Measurements from ENCODE around the gene KIRREL3. TPM values are rescaled to one million over a fixed set of nuclear protein-coding genes. Genes with fewer than 3 reads are reported as not detected.

Gene KIRREL3
- polyA plus RNA-seq, 1 experiment, result 2.3 TPM

DNA sequence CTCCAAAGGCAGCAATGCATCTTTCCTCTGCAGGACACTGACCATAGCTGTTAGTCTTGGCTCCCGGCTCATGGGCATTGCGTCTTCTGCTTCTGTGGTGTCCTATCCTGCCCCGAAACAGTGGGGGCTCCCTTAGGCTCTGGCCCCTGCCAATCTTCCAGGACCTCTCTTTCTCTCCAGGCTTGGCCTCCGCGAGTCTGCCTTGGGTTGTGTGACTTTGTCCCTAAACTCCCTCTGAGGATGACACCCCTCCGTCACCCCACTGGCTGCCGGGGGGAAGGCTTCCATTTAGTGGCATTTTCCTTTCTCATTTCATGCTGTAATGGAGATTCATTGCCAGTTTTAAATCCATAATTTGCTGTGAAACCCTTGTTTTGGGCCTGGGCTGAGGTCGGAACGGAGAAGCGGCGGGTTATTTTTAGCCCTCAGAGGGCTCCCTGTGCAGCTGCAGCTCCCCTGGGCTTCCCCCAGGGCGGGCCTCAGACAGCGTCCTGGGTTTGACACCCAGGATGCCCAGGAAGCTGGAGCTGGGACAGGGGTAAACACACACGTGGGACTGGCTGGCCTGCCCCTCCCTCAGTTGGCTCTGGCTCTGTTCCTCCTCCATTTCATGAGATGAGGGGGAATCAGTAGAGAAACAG is 489.0 kb downstream of the KIRREL3 start:
- POLR2A ChIA-PET, result no interaction called here
- no peak for TF ChIP-seq CTCF (IDR thresholded peaks at IDR 0.05; ENCODE audit: low read depth, low read length)
- Histone ChIP-seq H3K9me3 (ENCODE audit: control insufficient read depth, insufficient read depth, low read length) (no peaks in the 10 kb centered on the region; the same call in none of the 2 replicates), H3K4me3 (ENCODE audit: low read depth, low read length) (no peak overlapping the region), H3K27me3 (ENCODE audit: control insufficient read depth, insufficient read depth, low read length) (no peaks in the 10 kb centered on the region), H3K27ac (ENCODE audit: low read depth, low read length) (no peak overlapping the region)
- no peak for DNase-seq (ENCODE audit: low read depth, low spot score)
- CTCF ChIA-PET, result interaction anchor here (1.8 kb wide), 1 partner anchor 31 kb away, joined by 8 read pairs; no protein-coding TSS in a partner anchor

GRCh38 chr11:126510621-126511370 is 489.8 kb downstream of the KIRREL3 start:
- ChIA-PET CTCF (interaction anchor here (1.8 kb wide), 1 partner anchor 30 kb away, joined by 8 read pairs; no protein-coding TSS in a partner anchor), POLR2A (no interaction called here)
- no peak overlapping the region for H3K27ac ChIP-seq (ENCODE audit: low read depth, low read length)
- DNase-seq (ENCODE audit: low read depth, low spot score), result no peak
- H3K4me3 ChIP-seq (ENCODE audit: low read depth, low read length), result no peak overlapping the region
- no peak for TF ChIP-seq CTCF (IDR thresholded peaks at IDR 0.05; ENCODE audit: low read depth, low read length)
- no peaks in the 10 kb centered on the region; the same call in none of the 2 replicates for H3K9me3 ChIP-seq (ENCODE audit: control insufficient read depth, insufficient read depth, low read length)
- H3K27me3 ChIP-seq (ENCODE audit: control insufficient read depth, insufficient read depth, low read length), result no peaks in the 10 kb centered on the region

- no peak for DNase-seq (ENCODE audit: low read depth, low spot score)
- H3K27me3 ChIP-seq (ENCODE audit: control insufficient read depth, insufficient read depth, low read length), result no peaks in the 10 kb centered on the region
- H3K4me3 ChIP-seq (ENCODE audit: low read depth, low read length), result no peak overlapping the region
- H3K27ac ChIP-seq (ENCODE audit: low read depth, low read length), result no peak overlapping the region
- no peak for TF ChIP-seq CTCF (IDR thresholded peaks at IDR 0.05; ENCODE audit: low read depth, low read length)
- CTCF ChIA-PET, result interaction anchor here (1.1 kb wide), 1 partner anchor 27 kb away, joined by 5 read pairs; no protein-coding TSS in a partner anchor
- POLR2A ChIA-PET, result no interaction called here
- H3K9me3 ChIP-seq (ENCODE audit: control insufficient read depth, insufficient read depth, low read length), result peaks cover 2% of the 10 kb centered on the region
These were observed 492.9 kb downstream of the KIRREL3 start for GRCh38 chr11:126507646-126508045.

- no peak for DNase-seq (ENCODE audit: low read depth, low spot score)
- peaks cover 2% of the 10 kb centered on the region for H3K9me3 ChIP-seq (ENCODE audit: control insufficient read depth, insufficient read depth, low read length)
- H3K4me3 ChIP-seq (ENCODE audit: low read depth, low read length), result no peak overlapping the region
- ChIA-PET CTCF (no interaction called here), POLR2A (no interaction called here)
- no peak for TF ChIP-seq CTCF (IDR thresholded peaks at IDR 0.05; ENCODE audit: low read depth, low read length)
- no peaks in the 10 kb centered on the region for H3K27me3 ChIP-seq (ENCODE audit: control insufficient read depth, insufficient read depth, low read length)
- no peak overlapping the region for H3K27ac ChIP-seq (ENCODE audit: low read depth, low read length)
These were observed 493.8 kb downstream of the KIRREL3 start for GRCh38 chr11:126506789-126507188.

DNA sequence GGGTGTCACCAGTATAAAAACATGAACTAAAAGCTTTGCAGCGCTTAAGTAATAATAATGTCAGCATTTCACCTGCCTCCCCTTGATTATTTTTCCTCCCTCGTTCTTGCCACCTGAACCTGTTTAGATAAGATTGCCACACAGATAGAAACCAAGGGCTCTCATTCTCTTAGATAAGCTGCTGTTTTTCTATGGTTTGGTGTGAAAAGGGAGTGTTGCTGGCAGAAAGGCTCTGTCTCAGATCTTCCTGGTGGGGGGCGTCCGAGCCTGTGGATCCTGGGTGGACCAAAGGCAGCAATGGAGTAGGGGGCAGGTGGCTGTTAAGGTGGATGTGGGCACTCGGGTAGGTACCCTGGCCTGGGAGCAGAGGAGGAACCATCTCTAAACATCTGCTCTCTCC is 497.6 kb downstream of the KIRREL3 start:
- TF ChIP-seq CTCF (IDR thresholded peaks at IDR 0.05; ENCODE audit: low read depth, low read length), result no peak
- CTCF ChIA-PET, result interaction anchor here (5.4 kb wide), 1 partner anchor 22 kb away, joined by 27 read pairs; no protein-coding TSS in a partner anchor
- POLR2A ChIA-PET, result no interaction called here

More for the DNA sequence above, 497.6 kb downstream of the KIRREL3 start:
- no peak overlapping the region for H3K4me3 ChIP-seq (ENCODE audit: low read depth, low read length)
- H3K27me3 ChIP-seq (ENCODE audit: control insufficient read depth, insufficient read depth, low read length), result peaks cover 7% of the 10 kb centered on the region
- peaks cover 2% of the 10 kb centered on the region for H3K9me3 ChIP-seq (ENCODE audit: control insufficient read depth, insufficient read depth, low read length)
- no peak overlapping the region for H3K27ac ChIP-seq (ENCODE audit: low read depth, low read length)
- no peak for DNase-seq (ENCODE audit: low read depth, low spot score)
